Activated CD4-positive, alpha-beta T cell treated with anti-CD3 and anti-CD28 coated beads for 48 hours (primary cell): ENCODE measurements around the gene JAKMIP1.

Experiments
- DNase-seq: peaks from one replicate; pipeline ENCODE4 v3.0.0-alpha.2; 2020

Gene JAKMIP1

DNA sequence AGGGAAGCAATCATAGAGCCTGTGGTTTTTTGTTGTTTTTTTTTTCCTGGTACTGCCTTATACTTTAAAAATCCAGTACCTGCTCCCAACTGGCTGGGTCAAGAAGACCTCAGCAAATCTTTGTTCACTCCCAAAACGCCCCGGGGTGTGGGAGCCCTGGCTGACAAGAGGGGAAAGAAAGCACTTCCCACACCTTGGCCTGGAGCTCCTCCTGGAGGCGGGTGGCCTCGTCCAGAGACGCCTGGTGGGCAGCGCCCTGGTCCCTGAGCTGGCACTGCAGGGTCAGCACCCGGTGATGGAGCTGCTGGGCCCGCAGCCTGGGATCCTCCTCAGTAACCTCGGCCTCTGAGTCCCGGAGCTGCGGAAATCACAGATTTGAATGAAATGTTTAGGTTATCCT is 220.4 kb downstream of the JAKMIP1 start:
- no peak for DNase-seq

DNA sequence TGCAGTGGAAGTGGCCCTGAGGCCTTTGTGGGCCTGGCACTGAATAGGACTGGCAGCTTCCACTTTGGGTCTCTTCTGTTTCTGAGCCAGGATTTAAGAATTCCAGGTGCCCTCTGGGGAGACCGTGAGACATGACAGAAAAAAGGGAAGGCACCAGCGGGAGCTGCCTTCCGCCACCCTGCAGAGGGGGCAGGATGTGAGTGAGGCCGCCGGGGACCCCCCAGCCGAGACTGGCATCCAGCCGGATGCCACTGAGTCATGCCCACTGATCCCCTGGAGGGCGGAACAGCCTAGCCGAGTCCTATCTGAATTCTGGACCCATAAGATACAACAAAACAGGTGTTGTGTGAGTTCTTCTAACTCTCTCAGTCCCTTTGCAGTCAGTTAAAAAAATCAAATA is 223.4 kb downstream of the JAKMIP1 start:
- no peak for DNase-seq

DNA sequence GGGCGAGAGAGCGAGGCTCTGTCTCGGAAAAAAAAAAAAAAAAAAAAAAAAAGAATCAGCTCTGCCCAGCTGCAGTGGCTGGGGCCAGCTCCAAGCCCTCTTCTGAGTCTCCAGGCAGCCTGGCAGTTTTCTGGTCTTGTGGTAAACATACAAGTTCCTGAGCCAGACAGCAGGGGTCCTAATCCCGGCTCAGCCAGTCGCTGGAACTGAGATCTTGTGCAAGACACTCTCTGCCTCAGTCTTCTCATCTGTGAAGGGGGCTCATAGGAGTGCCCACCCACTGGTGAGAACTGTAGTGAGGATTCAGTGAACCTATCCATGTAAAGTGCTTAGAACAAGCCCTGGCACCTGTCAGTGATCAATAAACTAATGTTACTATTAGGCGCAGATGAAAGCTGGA is 223.9 kb downstream of the JAKMIP1 start:
- no peak for DNase-seq
